Measurements from ENCODE around the gene GOLGA6L25. TPM values are rescaled to one million over a fixed set of nuclear protein-coding genes. Genes with fewer than 3 reads are reported as not detected.
"Not testable (repeated sequence)": the region's sequence is repeated elsewhere in the genome, so short reads cannot be mapped to it uniquely, and the experiment has no call there.

The GOLGA6L25 gene
- polyA plus RNA-seq, result not detected in 3 replicates
- not detected for polyA plus RNA-seq (2011; ENCODE audit: low read depth)
- polyA plus RNA-seq (2011; cell fraction: cytosol; rRNA removed), result not detected in 2 replicates
- polyA plus RNA-seq (2011; cell fraction: nucleus; rRNA removed), result not detected in 2 replicates
- polyA plus RNA-seq (2012; ENCODE audit: low replicate concordance), result not detected in 2 replicates
- not detected in 3 replicates for polyA minus RNA-seq
- not detected for polyA minus RNA-seq (2011; cell fraction: cytosol; rRNA and poly(A)+ RNA removed)
- polyA minus RNA-seq (2011; cell fraction: nucleus; rRNA and poly(A)+ RNA removed), result not detected in 2 replicates

GRCh38 chr15:28553268-28553667 lies at the start of gene GOLGA6L25:
TSS of gene GOLGA6L25 (plus strand) at chr15:28553568. CDS start at chr15:28553629, 61 bp downstream.
- H2AFZ ChIP-seq (ENCODE audit: control insufficient read depth, low read length); DNase-seq (ENCODE audit: low read depth, low spot score); H3K4me1 ChIP-seq (ENCODE audit: control insufficient read depth, extremely low read depth, insufficient read depth, low read length); H3K4me3 ChIP-seq (ENCODE audit: control insufficient read depth in 2 of 3, extremely low read depth in 1 of 3, insufficient read depth in 2 of 3, low read depth in 1 of 3, low read length in 3 of 3); H3K9ac ChIP-seq (ENCODE audit: control insufficient read depth, extremely low read depth, insufficient read depth, low read length); H4K20me1 ChIP-seq (ENCODE audit: control insufficient read depth, extremely low read depth, insufficient read depth, low read length); H3K27me3 ChIP-seq (ENCODE audit: control insufficient read depth, extremely low read depth, insufficient read depth, low read length); H3K36me3 ChIP-seq (ENCODE audit: control insufficient read depth in 2 of 2, extremely low read depth in 1 of 2, insufficient read depth in 2 of 2, low read length in 2 of 2); H3K4me2 ChIP-seq (ENCODE audit: control insufficient read depth, extremely low read depth, insufficient read depth, low read depth, low read length); FAIRE-seq; H3K9me1 ChIP-seq (ENCODE audit: control insufficient read depth, extremely low read depth, insufficient read depth, low read length); H3K79me2 ChIP-seq (ENCODE audit: control insufficient read depth, insufficient read depth, low read length); dilution Hi-C loops (cut with MboI; ENCODE audit: extremely low pct_ligation_motif_present, low sequenced_read_pairs); H3K27ac ChIP-seq (ENCODE audit: control insufficient read depth, insufficient read depth, low read length); H3K9me3 ChIP-seq (ENCODE audit: control insufficient read depth, low read depth, low read length): not testable (repeated sequence)

DNA sequence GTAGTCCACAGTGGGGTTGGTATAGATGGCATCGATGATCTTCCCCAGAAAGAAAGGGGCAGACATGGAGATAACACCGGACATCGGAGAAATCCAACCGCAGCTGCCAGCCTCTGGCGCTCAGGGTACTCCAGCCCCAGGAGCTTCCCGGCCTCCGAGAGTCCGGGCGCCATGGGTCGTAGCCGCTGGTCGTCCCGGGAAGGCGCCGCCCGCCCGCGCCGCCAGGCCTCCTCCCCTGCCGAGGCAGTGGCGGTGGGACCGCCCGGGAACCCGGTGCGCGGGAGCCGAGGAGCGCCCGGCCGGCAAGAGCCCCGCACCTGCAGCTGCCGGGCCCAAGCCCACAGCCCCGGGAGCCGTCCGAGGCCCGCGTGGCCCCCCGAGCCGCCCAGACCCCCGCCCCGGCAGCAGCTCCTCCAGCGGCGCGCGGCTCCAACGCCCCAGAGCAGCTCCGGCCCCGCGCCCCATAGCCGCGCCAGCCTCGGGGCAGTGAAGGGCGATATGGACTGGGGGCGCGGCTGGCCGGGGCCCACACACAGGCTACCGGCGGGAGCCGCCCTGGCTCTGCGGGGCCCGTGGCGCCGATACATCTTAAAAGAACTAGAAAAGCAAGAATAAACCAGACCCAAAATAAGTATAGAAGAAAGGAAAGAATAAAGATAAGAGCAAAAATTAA lies 45.0 kb upstream of the GOLGA6L25 start:
- H3K9ac ChIP-seq (ENCODE audit: control insufficient read depth, extremely low read depth, insufficient read depth, low read length); H3K27me3 ChIP-seq (ENCODE audit: control insufficient read depth, extremely low read depth, insufficient read depth, low read length); H2AFZ ChIP-seq (ENCODE audit: control insufficient read depth, low read length); H4K20me1 ChIP-seq (ENCODE audit: control insufficient read depth, extremely low read depth, insufficient read depth, low read length); H3K4me2 ChIP-seq (ENCODE audit: control insufficient read depth, extremely low read depth, insufficient read depth, low read depth, low read length); dilution Hi-C loops (cut with MboI; ENCODE audit: extremely low pct_ligation_motif_present, low sequenced_read_pairs); H3K4me1 ChIP-seq (ENCODE audit: control insufficient read depth, extremely low read depth, insufficient read depth, low read length); H3K79me2 ChIP-seq (ENCODE audit: control insufficient read depth, insufficient read depth, low read length); H3K9me3 ChIP-seq (ENCODE audit: control insufficient read depth, low read depth, low read length); H3K36me3 ChIP-seq (ENCODE audit: control insufficient read depth in 2 of 2, extremely low read depth in 1 of 2, insufficient read depth in 2 of 2, low read length in 2 of 2); H3K27ac ChIP-seq (ENCODE audit: control insufficient read depth, insufficient read depth, low read length); DNase-seq (ENCODE audit: low read depth, low spot score); H3K4me3 ChIP-seq (ENCODE audit: control insufficient read depth in 2 of 3, extremely low read depth in 1 of 3, insufficient read depth in 2 of 3, low read depth in 1 of 3, low read length in 3 of 3); H3K9me1 ChIP-seq (ENCODE audit: control insufficient read depth, extremely low read depth, insufficient read depth, low read length); FAIRE-seq: not testable (repeated sequence)

- H3K79me2 ChIP-seq (ENCODE audit: control insufficient read depth, insufficient read depth, low read length); H3K27ac ChIP-seq (ENCODE audit: control insufficient read depth, insufficient read depth, low read length); H2AFZ ChIP-seq (ENCODE audit: control insufficient read depth, low read length); H3K4me3 ChIP-seq (ENCODE audit: control insufficient read depth in 2 of 3, extremely low read depth in 1 of 3, insufficient read depth in 2 of 3, low read depth in 1 of 3, low read length in 3 of 3); FAIRE-seq; H3K9me3 ChIP-seq (ENCODE audit: control insufficient read depth, low read depth, low read length); H4K20me1 ChIP-seq (ENCODE audit: control insufficient read depth, extremely low read depth, insufficient read depth, low read length); dilution Hi-C loops (cut with MboI; ENCODE audit: extremely low pct_ligation_motif_present, low sequenced_read_pairs); H3K27me3 ChIP-seq (ENCODE audit: control insufficient read depth, extremely low read depth, insufficient read depth, low read length); H3K9ac ChIP-seq (ENCODE audit: control insufficient read depth, extremely low read depth, insufficient read depth, low read length); DNase-seq (ENCODE audit: low read depth, low spot score); H3K9me1 ChIP-seq (ENCODE audit: control insufficient read depth, extremely low read depth, insufficient read depth, low read length); H3K36me3 ChIP-seq (ENCODE audit: control insufficient read depth in 2 of 2, extremely low read depth in 1 of 2, insufficient read depth in 2 of 2, low read length in 2 of 2); H3K4me2 ChIP-seq (ENCODE audit: control insufficient read depth, extremely low read depth, insufficient read depth, low read depth, low read length); H3K4me1 ChIP-seq (ENCODE audit: control insufficient read depth, extremely low read depth, insufficient read depth, low read length): not testable (repeated sequence)
These were observed 39.2 kb upstream of the GOLGA6L25 start for GRCh38 chr15:28514128-28514527.

DNA sequence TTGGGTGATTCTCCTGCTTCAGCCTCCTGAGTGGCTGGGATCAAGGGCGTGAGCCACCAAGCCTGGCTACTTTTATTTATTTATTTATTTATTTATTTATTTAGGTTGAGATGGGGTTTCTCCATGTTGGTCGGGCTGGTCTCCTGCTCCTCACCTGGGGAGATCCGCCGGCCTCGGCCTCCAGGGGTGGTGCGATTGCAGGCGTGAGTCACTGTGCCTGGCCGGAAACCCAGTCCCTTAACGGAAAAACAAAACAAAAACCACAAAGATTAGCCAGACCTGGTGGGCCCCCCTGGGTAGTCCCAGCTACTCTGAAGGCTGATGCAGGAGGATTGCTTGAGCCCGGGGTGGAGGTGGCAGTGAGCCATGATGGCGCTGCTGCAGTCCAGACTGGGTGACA lies 38.2 kb upstream of the GOLGA6L25 start:
- H3K9me3 ChIP-seq (ENCODE audit: control insufficient read depth, low read depth, low read length); H3K4me3 ChIP-seq (ENCODE audit: control insufficient read depth in 2 of 3, extremely low read depth in 1 of 3, insufficient read depth in 2 of 3, low read depth in 1 of 3, low read length in 3 of 3); H3K4me2 ChIP-seq (ENCODE audit: control insufficient read depth, extremely low read depth, insufficient read depth, low read depth, low read length); H3K9me1 ChIP-seq (ENCODE audit: control insufficient read depth, extremely low read depth, insufficient read depth, low read length); H2AFZ ChIP-seq (ENCODE audit: control insufficient read depth, low read length); DNase-seq (ENCODE audit: low read depth, low spot score); dilution Hi-C loops (cut with MboI; ENCODE audit: extremely low pct_ligation_motif_present, low sequenced_read_pairs); H3K36me3 ChIP-seq (ENCODE audit: control insufficient read depth in 2 of 2, extremely low read depth in 1 of 2, insufficient read depth in 2 of 2, low read length in 2 of 2); H3K4me1 ChIP-seq (ENCODE audit: control insufficient read depth, extremely low read depth, insufficient read depth, low read length); H3K27me3 ChIP-seq (ENCODE audit: control insufficient read depth, extremely low read depth, insufficient read depth, low read length); H4K20me1 ChIP-seq (ENCODE audit: control insufficient read depth, extremely low read depth, insufficient read depth, low read length); H3K9ac ChIP-seq (ENCODE audit: control insufficient read depth, extremely low read depth, insufficient read depth, low read length); FAIRE-seq; H3K79me2 ChIP-seq (ENCODE audit: control insufficient read depth, insufficient read depth, low read length); H3K27ac ChIP-seq (ENCODE audit: control insufficient read depth, insufficient read depth, low read length): not testable (repeated sequence)

- H3K4me1 ChIP-seq (ENCODE audit: control insufficient read depth, extremely low read depth, insufficient read depth, low read length); H3K27me3 ChIP-seq (ENCODE audit: control insufficient read depth, extremely low read depth, insufficient read depth, low read length); H4K20me1 ChIP-seq (ENCODE audit: control insufficient read depth, extremely low read depth, insufficient read depth, low read length); H3K4me3 ChIP-seq (ENCODE audit: control insufficient read depth in 2 of 3, extremely low read depth in 1 of 3, insufficient read depth in 2 of 3, low read depth in 1 of 3, low read length in 3 of 3); H3K9me3 ChIP-seq (ENCODE audit: control insufficient read depth, low read depth, low read length); H3K4me2 ChIP-seq (ENCODE audit: control insufficient read depth, extremely low read depth, insufficient read depth, low read depth, low read length); H3K79me2 ChIP-seq (ENCODE audit: control insufficient read depth, insufficient read depth, low read length); dilution Hi-C loops (cut with MboI; ENCODE audit: extremely low pct_ligation_motif_present, low sequenced_read_pairs); FAIRE-seq; H2AFZ ChIP-seq (ENCODE audit: control insufficient read depth, low read length); H3K36me3 ChIP-seq (ENCODE audit: control insufficient read depth in 2 of 2, extremely low read depth in 1 of 2, insufficient read depth in 2 of 2, low read length in 2 of 2); H3K9ac ChIP-seq (ENCODE audit: control insufficient read depth, extremely low read depth, insufficient read depth, low read length); DNase-seq (ENCODE audit: low read depth, low spot score); H3K9me1 ChIP-seq (ENCODE audit: control insufficient read depth, extremely low read depth, insufficient read depth, low read length); H3K27ac ChIP-seq (ENCODE audit: control insufficient read depth, insufficient read depth, low read length): not testable (repeated sequence)
These were observed 20.4 kb upstream of the GOLGA6L25 start, which contains the start of gene GOLGA8G for GRCh38 chr15:28532954-28533353. TSS of gene GOLGA8G (minus strand) at chr15:28532971. CDS start at chr15:28532909, 62 bp downstream.
